ENCODE data around the gene ALK.

The ALK gene

GRCh38 chr2:29174937-29175336 is 746.4 kb downstream of the ALK start:
- DNase-seq = no peak

GRCh38 chr2:29166242-29167039 is 754.9 kb downstream of the ALK start:
- no peak for DNase-seq

- DNase-seq = no peak
Observed at GRCh38 chr2:29165362-29166241, 755.8 kb downstream of the ALK start.

- no peak for DNase-seq
Observed at GRCh38 chr2:29164091-29164846, 757.1 kb downstream of the ALK start.

GRCh38 chr2:29162204-29162928 is 759.0 kb downstream of the ALK start:
- DNase-seq = no peak

- no peak for DNase-seq
Observed at GRCh38 chr2:29160184-29160583, 761.2 kb downstream of the ALK start.

GRCh38 chr2:29159125-29159524 is 762.3 kb downstream of the ALK start:
- DNase-seq = no peak

- DNase-seq = no peak
Observed at GRCh38 chr2:29157131-29157530, 764.3 kb downstream of the ALK start.

GRCh38 chr2:29155578-29155977 is 765.8 kb downstream of the ALK start:
- no peak for DNase-seq

GRCh38 chr2:29154610-29155009 is 766.8 kb downstream of the ALK start:
- DNase-seq = no peak

GRCh38 chr2:29147963-29148362 is 773.4 kb downstream of the ALK start:
- DNase-seq = no peak

- DNase-seq = no peak
Observed at GRCh38 chr2:29146197-29146596, 775.2 kb downstream of the ALK start.

GRCh38 chr2:29143657-29144056 is 777.7 kb downstream of the ALK start:
- no peak for DNase-seq
